KMS-11 (cell line): ENCODE results near the gene SLC25A30.
"Not testable (repeated sequence)": the region's sequence is repeated elsewhere in the genome, so short reads cannot be mapped to it uniquely, and the experiment has no call there.

Experiments used
- H2AFZ ChIP-seq: fragments of 200-600 bp; sonication (generic); 2 replicates; pipeline ENCODE4 v1.6.1; 2016; ENCODE audit warnings: antibody characterized with exemption, mixed run types, low read depth
- H3K27ac ChIP-seq: fragments of 200-600 bp; sonication (generic); 2 replicates; pipeline ENCODE4 v1.6.1; 2016; ENCODE audit warnings: mild to moderate bottlenecking, mixed run types
- H3K27me3 ChIP-seq: fragments of 200-600 bp; sonication (generic); 2 replicates; pipeline ENCODE4 v1.6.1; 2017; ENCODE audit warnings: mild to moderate bottlenecking, low read depth, mixed run types, moderate library complexity; ENCODE audit not compliant: insufficient read depth
- H3K36me3 ChIP-seq: fragments of 200-600 bp; sonication (generic); 2 replicates; pipeline ENCODE4 v1.6.1; 2017; ENCODE audit warnings: mild to moderate bottlenecking, mixed run types; ENCODE audit not compliant: insufficient read depth
- H3K4me1 ChIP-seq: fragments of 200-600 bp; sonication (generic); 2 replicates; pipeline ENCODE4 v1.6.1; 2016; ENCODE audit warnings: mild to moderate bottlenecking, low read depth, mixed run types; ENCODE audit not compliant: poor library complexity, severe bottlenecking
- H3K4me2 ChIP-seq: fragments of 200-600 bp; sonication (generic); 2 replicates; pipeline ENCODE4 v1.7.0; 2016; ENCODE audit warnings: mild to moderate bottlenecking, mixed run types
- H3K4me3 ChIP-seq: fragments of 200-600 bp; sonication (generic); IDR thresholded peaks from 2 replicates; pipeline ENCODE4 v1.6.1; 2017; ENCODE audit warnings: low read depth, low read length, mixed read lengths; ENCODE audit not compliant: insufficient read depth
- H3K79me2 ChIP-seq: fragments of 200-600 bp; sonication (generic); 2 replicates; pipeline ENCODE4 v1.6.1; 2016; ENCODE audit warnings: low read depth, mixed run types; ENCODE audit not compliant: insufficient read depth
- H3K9ac ChIP-seq: fragments of 200-600 bp; sonication (generic); 2 replicates; pipeline ENCODE4 v1.6.1; 2016; ENCODE audit warnings: mild to moderate bottlenecking, mixed run types
- H4K20me1 ChIP-seq: fragments of 200-600 bp; sonication (generic); 2 replicates; pipeline ENCODE4 v1.6.1; 2016; ENCODE audit warnings: mild to moderate bottlenecking, mixed run types; ENCODE audit not compliant: insufficient read depth
- TF ChIP-seq, protein P1 (sequence below): fragments of 200-600 bp; sonication (generic); conservative IDR thresholded peaks from 2 replicates; pipeline ENCODE4 v1.6.1; 2017; ENCODE audit warnings: low read depth, mild to moderate bottlenecking, antibody characterized with exemption, low read length, moderate library complexity, mixed read lengths

Gene SLC25A30

DNA sequence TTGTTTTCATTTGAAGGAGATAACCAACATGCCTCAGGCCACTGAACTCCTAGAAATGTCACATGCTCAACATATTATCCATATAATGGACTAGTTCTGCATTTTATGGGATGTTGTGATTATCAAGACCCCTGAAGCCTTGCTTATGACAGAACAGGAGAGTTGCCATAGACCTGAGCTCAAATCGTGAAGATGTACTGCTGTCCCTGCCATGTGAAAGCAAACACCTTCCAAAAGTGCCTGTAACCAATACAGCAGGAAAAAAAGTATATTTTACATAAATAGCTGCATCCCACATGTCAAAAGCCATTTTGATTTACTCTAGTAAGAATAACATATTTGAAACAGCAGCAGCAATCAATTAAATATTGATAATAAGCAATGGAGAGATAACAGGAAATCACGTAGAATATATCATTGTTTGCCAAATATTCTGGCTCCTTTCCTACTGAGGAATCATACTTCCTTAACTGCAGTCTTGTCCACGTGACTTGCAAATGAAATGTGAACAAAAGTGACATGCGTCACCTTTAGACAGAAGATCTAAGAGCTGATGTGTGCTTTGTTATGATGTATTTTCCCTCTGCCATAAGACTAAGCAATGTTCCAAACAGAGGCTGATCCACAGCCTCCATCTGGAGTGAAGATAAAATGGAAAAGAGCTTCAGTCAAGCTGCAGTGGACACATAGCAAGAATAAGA is 33.5 kb downstream of the SLC25A30 start:
- no peak overlapping the region for H3K27ac ChIP-seq
- no peaks in the 10 kb centered on the region for H3K36me3 ChIP-seq
- no peaks in the 10 kb centered on the region for H3K4me1 ChIP-seq
- H3K4me2 ChIP-seq, result no peak overlapping the region
- no peak overlapping the region for H3K4me3 ChIP-seq
- H3K79me2 ChIP-seq, result no peaks in the 10 kb centered on the region
- H3K9ac ChIP-seq, result no peak overlapping the region
- H4K20me1 ChIP-seq, result no peaks in the 10 kb centered on the region
- no peak overlapping the region for H2AFZ ChIP-seq
- TF ChIP-seq, protein P1, sequence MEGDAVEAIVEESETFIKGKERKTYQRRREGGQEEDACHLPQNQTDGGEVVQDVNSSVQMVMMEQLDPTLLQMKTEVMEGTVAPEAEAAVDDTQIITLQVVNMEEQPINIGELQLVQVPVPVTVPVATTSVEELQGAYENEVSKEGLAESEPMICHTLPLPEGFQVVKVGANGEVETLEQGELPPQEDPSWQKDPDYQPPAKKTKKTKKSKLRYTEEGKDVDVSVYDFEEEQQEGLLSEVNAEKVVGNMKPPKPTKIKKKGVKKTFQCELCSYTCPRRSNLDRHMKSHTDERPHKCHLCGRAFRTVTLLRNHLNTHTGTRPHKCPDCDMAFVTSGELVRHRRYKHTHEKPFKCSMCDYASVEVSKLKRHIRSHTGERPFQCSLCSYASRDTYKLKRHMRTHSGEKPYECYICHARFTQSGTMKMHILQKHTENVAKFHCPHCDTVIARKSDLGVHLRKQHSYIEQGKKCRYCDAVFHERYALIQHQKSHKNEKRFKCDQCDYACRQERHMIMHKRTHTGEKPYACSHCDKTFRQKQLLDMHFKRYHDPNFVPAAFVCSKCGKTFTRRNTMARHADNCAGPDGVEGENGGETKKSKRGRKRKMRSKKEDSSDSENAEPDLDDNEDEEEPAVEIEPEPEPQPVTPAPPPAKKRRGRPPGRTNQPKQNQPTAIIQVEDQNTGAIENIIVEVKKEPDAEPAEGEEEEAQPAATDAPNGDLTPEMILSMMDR, result no peak
- H3K27me3 ChIP-seq, result no peaks in the 10 kb centered on the region

DNA sequence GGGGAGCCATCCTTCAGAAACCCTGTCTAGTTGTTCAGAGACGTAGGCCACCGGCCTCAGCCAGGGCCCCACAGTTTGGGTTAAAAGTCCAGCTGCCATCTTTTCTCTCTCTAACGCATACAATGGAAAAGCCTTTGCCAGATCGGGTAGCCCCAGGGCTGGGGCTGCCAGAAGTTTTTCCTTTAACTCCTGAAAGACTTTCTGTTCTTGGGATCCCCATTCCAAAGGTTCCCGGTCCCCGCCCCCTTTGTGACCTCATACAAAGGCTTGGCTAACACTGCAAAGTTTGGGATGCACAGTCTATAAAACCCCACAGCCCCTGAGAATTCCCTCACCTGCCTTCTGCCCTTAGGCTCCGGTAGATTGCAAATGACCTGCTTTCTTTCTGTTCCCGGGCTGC is 35.4 kb downstream of the SLC25A30 start:
- not testable (repeated sequence) for H3K9ac ChIP-seq, H3K4me2 ChIP-seq, H2AFZ ChIP-seq, H3K4me1 ChIP-seq, H3K4me3 ChIP-seq, H3K27ac ChIP-seq, H3K79me2 ChIP-seq, H3K36me3 ChIP-seq, H4K20me1 ChIP-seq, H3K27me3 ChIP-seq

GRCh38 chr13:45381196-45381595 is 37.0 kb downstream of the SLC25A30 start:
- no peaks in the 10 kb centered on the region for H3K36me3 ChIP-seq
- H4K20me1 ChIP-seq, result no peaks in the 10 kb centered on the region
- no peak overlapping the region for H2AFZ ChIP-seq
- H3K79me2 ChIP-seq, result no peaks in the 10 kb centered on the region
- H3K27ac ChIP-seq, result no peak overlapping the region
- H3K27me3 ChIP-seq, result no peaks in the 10 kb centered on the region
- no peak overlapping the region for H3K4me2 ChIP-seq
- no peaks in the 10 kb centered on the region for H3K4me1 ChIP-seq
- no peak overlapping the region for H3K4me3 ChIP-seq
- TF ChIP-seq, protein P1, result no peak
- no peak overlapping the region for H3K9ac ChIP-seq

DNA sequence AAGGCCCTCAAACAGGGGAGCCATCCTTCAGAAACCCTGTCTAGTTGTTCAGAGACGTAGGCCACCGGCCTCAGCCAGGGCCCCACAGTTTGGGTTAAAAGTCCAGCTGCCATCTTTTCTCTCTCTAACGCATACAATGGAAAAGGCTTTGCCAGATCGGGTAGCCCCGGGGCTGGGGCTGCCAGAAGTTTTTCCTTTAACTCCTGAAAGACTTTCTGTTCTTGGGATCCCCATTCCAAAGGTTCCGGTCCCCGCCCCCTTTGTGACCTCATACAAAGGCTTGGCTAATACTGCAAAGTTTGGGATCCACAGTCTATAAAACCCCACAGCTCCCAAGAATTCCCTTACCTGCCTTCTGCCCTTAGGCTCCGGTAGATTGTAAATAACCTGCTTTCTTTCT is 37.5 kb downstream of the SLC25A30 start:
- not testable (repeated sequence) for H2AFZ ChIP-seq, H4K20me1 ChIP-seq, H3K36me3 ChIP-seq, H3K27ac ChIP-seq, H3K9ac ChIP-seq, H3K4me3 ChIP-seq, H3K79me2 ChIP-seq, H3K4me1 ChIP-seq, H3K27me3 ChIP-seq, H3K4me2 ChIP-seq

- not testable (repeated sequence) for H3K79me2 ChIP-seq, H3K27ac ChIP-seq, H2AFZ ChIP-seq, H3K4me3 ChIP-seq, H3K4me2 ChIP-seq, H3K4me1 ChIP-seq, H3K27me3 ChIP-seq, H3K36me3 ChIP-seq, H3K9ac ChIP-seq, H4K20me1 ChIP-seq
Observed at GRCh38 chr13:45379516-45379915, 38.7 kb downstream of the SLC25A30 start.

DNA sequence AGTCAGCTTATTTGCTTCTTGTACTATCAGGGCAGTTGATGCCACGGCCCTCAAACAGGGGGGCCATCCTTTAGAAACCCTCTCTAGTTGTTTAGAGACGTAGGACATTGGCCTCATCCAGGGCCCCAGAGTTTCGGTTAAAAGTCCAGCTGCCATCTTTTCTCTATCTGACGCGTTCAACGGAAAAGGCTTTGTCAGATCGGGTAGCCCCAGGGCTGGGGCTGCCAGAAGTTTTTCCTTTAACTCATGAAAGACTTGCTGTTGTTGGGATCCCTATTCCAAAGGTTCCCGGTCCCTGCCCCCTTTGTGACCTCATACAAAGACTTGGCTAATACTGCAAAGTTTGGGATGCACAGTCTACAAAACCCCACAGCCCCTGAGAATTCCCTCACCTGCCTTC is 39.4 kb downstream of the SLC25A30 start:
- not testable (repeated sequence) for H3K27me3 ChIP-seq, H3K4me2 ChIP-seq, H3K27ac ChIP-seq, H2AFZ ChIP-seq, H3K36me3 ChIP-seq, H3K9ac ChIP-seq, H3K4me3 ChIP-seq, H3K4me1 ChIP-seq, H4K20me1 ChIP-seq, H3K79me2 ChIP-seq

DNA sequence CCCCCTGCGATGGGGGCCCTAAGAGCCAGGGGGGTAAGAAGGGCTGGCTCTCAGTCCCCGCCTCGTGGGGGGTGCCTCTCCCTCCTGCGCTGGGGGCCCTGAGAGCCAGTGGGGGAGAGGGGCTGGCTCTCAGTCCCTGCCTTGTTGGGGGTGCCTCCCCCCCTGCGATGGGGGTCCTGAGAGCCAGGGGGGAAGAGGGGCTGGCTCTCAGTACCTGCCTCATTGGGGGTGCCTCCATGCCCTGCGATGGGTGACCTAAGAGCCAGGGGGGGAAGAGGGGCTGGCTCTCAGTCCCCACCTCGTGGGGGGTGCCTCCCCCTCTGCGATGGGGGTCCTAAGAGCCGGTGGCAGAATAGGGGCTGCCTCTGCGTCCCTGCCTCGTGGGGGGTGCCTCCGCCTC is 40.9 kb downstream of the SLC25A30 start:
- H3K4me2 ChIP-seq, H2AFZ ChIP-seq, H3K36me3 ChIP-seq, H3K27ac ChIP-seq, H3K4me3 ChIP-seq, H4K20me1 ChIP-seq, H3K27me3 ChIP-seq, H3K4me1 ChIP-seq, H3K9ac ChIP-seq, H3K79me2 ChIP-seq: not testable (repeated sequence)

DNA sequence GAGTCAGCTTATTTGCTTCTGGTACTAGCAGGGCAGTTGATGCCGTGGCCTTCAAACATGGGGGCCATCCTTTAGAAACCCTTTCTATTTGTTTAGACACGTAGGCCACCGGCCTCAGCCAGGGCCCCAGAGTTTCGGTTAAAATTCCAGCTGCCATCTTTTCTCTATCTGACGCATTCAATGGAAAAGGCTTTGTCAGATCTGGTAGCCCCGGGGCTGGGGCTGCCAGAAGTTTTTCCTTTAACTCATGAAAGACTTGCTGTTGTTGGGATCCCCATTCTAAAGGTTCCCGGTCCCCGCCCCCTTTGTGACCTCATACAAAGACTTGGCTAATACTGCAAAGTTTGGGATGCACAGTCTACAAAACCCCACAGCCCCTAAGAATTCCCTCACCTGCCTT is 41.5 kb downstream of the SLC25A30 start:
- H3K4me2 ChIP-seq, H4K20me1 ChIP-seq, H3K79me2 ChIP-seq, H3K27ac ChIP-seq, H3K4me3 ChIP-seq, H3K27me3 ChIP-seq, H2AFZ ChIP-seq, H3K36me3 ChIP-seq, H3K4me1 ChIP-seq, H3K9ac ChIP-seq: not testable (repeated sequence)
